Retinal pigment epithelial cell (primary cell): ENCODE data around the gene SS18L1.
A peak's percentile ranks its signal among the peaks of the same experiment; 100 is the strongest.

Experiments used
- DNase-seq: peaks from one replicate; pipeline ENCODE4 v3.0.0-alpha.2; 2010; ENCODE audit warnings: low read depth
- H3K4me3 ChIP-seq: 2 replicates; pipeline ENCODE4 v1.5.1; 2011; ENCODE audit warnings: mild to moderate bottlenecking, low read length, control low read depth, moderate library complexity
- CTCF ChIP-seq: conservative IDR thresholded peaks from 2 replicates; pipeline ENCODE4 v1.5.1; 2011; ENCODE audit warnings: low read depth, low read length, control low read depth, inconsistent platforms

SS18L1 gene

GRCh38 chr20:62120990-62121775, 22.4 kb upstream of the SS18L1 start:
- TF ChIP-seq CTCF = no peak
- no peak for DNase-seq

GRCh38 chr20:62121776-62122653, 21.6 kb upstream of the SS18L1 start, which contains the start of gene LSM14B:
Gene LSM14B (plus strand): TSS chr20:62122475. CDS start chr20:62122667, 192 bp downstream.
- DNase-seq = peak; percentile 81
- TF ChIP-seq CTCF = no peak

More at GRCh38 chr20:62120990-62121775, 22.4 kb upstream of the SS18L1 start:
- H3K4me3 ChIP-seq = peak overlapping the region; percentile 59

GRCh38 chr20:62122654-62123449, 20.7 kb upstream of the SS18L1 start:
- H3K4me3 ChIP-seq = peak overlapping the region; percentile 73
- DNase-seq = no peak
- TF ChIP-seq CTCF = no peak

More at GRCh38 chr20:62121776-62122653, 21.6 kb upstream of the SS18L1 start, which contains the start of gene LSM14B:
- H3K4me3 ChIP-seq = peak within 1 kb of the TSS; percentile 73

- peak; percentile 33 for TF ChIP-seq CTCF
Observed at GRCh38 chr20:62123450-62124118, 20.0 kb upstream of the SS18L1 start.

GRCh38 chr20:62126141-62126540, 17.4 kb upstream of the SS18L1 start:
- no peak for TF ChIP-seq CTCF
- H3K4me3 ChIP-seq = no peak overlapping the region
- no peak for DNase-seq

More at GRCh38 chr20:62123450-62124118, 20.0 kb upstream of the SS18L1 start:
- DNase-seq = no peak
- H3K4me3 ChIP-seq = peak overlapping the region; percentile 73

GRCh38 chr20:62127799-62128198, 15.8 kb upstream of the SS18L1 start:
- DNase-seq = no peak
- no peak for TF ChIP-seq CTCF
- no peak overlapping the region for H3K4me3 ChIP-seq
